Erythroblast (primary cell): ENCODE measurements around the gene ZP4.
"Not testable (repeated sequence)": the region's sequence is repeated elsewhere in the genome, so short reads cannot be mapped to it uniquely, and the experiment has no call there.

Source experiments
- DNase-seq, 2 experiments: peaks; one replicate each; lab custom pipeline; 2025; lab: John Stamatoyannopoulos, UW
- GATA1 ChIP-seq: IDR thresholded peaks from 2 replicates; pipeline ENCODE4 v1.6.1; 2011; ENCODE audit warnings: low read depth, mild to moderate bottlenecking, control low read depth, low read length, moderate library complexity
- POLR2A ChIP-seq: IDR thresholded peaks from 2 replicates; pipeline ENCODE4 v1.6.1; 2011; ENCODE audit warnings: mild to moderate bottlenecking, low read length

Gene ZP4

GRCh38 chr1:237864338-237865244, 26.1 kb downstream of the ZP4 start:
- TF ChIP-seq POLR2A (no peak), GATA1 (no peak)
- DNase-seq = peak; percentile 59 to 61

GRCh38 chr1:237863234-237863633, 27.5 kb downstream of the ZP4 start:
- TF ChIP-seq GATA1 (no peak), POLR2A (no peak)
- no peak for DNase-seq

- DNase-seq = no peak
- TF ChIP-seq GATA1 = no peak
- no peak for TF ChIP-seq POLR2A
Measured at GRCh38 chr1:237861944-237862343, 28.8 kb downstream of the ZP4 start.

- TF ChIP-seq POLR2A (no peak), GATA1 (no peak)
- DNase-seq = no peak
Measured at GRCh38 chr1:237858992-237859391, 31.7 kb downstream of the ZP4 start.

GRCh38 chr1:237857455-237857854, 33.3 kb downstream of the ZP4 start:
- TF ChIP-seq GATA1 (no peak), POLR2A (no peak)
- DNase-seq = no peak

- DNase-seq = no peak
- TF ChIP-seq GATA1 = no peak
- no peak for TF ChIP-seq POLR2A
Measured at GRCh38 chr1:237852342-237852741, 38.4 kb downstream of the ZP4 start.

GRCh38 chr1:237851210-237851845, 39.4 kb downstream of the ZP4 start:
- peak; percentile 40 to 67 for DNase-seq
- TF ChIP-seq GATA1 (no peak), POLR2A (no peak)

- DNase-seq = not testable (repeated sequence)
Measured at GRCh38 chr1:237843516-237843915, 47.2 kb downstream of the ZP4 start.

GRCh38 chr1:237841485-237841884, 49.2 kb downstream of the ZP4 start:
- no peak for DNase-seq
- TF ChIP-seq POLR2A (no peak), GATA1 (no peak)

GRCh38 chr1:237838904-237839534, 51.7 kb downstream of the ZP4 start:
- TF ChIP-seq GATA1 = no peak
- TF ChIP-seq POLR2A = no peak
- DNase-seq = no peak

- no peak for TF ChIP-seq GATA1
- TF ChIP-seq POLR2A = no peak
- DNase-seq = no peak
Measured at GRCh38 chr1:237838320-237838719, 52.4 kb downstream of the ZP4 start.

GRCh38 chr1:237834461-237834860, 56.3 kb downstream of the ZP4 start:
- TF ChIP-seq POLR2A (no peak), GATA1 (no peak)
- no peak for DNase-seq

- DNase-seq = no peak
- TF ChIP-seq POLR2A (no peak), GATA1 (no peak)
Measured at GRCh38 chr1:237834048-237834447, 56.7 kb downstream of the ZP4 start.

- TF ChIP-seq GATA1 (no peak), POLR2A (no peak)
Measured at GRCh38 chr1:237832858-237833257, 57.9 kb downstream of the ZP4 start.

More at GRCh38 chr1:237832858-237833257, 57.9 kb downstream of the ZP4 start:
- DNase-seq = no peak
